ENCODE measurements around the gene BCCIP. TPM values are rescaled to one million over a fixed set of nuclear protein-coding genes. Genes with fewer than 3 reads are reported as not detected.

BCCIP gene
- total RNA-seq, 1 donor from 2014 or later = 56.1 TPM

- H3K36me3 ChIP-seq (ENCODE audit: control insufficient read depth, insufficient read depth, low read length) = no peaks in the 10 kb centered on the region
- TF ChIP-seq CTCF (IDR thresholded peaks at IDR 0.05; ENCODE audit: insufficient read depth, low read length, severe bottlenecking) = no peak
- no peak for DNase-seq (ENCODE audit: low read depth)
- no peak overlapping the region for H3K4me3 ChIP-seq (ENCODE audit: low read depth, low read length)
- FAIRE-seq = no peak
- no peaks in the 10 kb centered on the region for H3K27me3 ChIP-seq (ENCODE audit: control insufficient read depth, insufficient read depth, low read length)
Measured at GRCh38 chr10:125783408-125783807, 39.9 kb upstream of the BCCIP start.

- TF ChIP-seq CTCF (IDR thresholded peaks at IDR 0.05; ENCODE audit: insufficient read depth, low read length, severe bottlenecking) = no peak
- Histone ChIP-seq H3K4me3 (ENCODE audit: low read depth, low read length) (no peak overlapping the region), H3K27me3 (ENCODE audit: control insufficient read depth, insufficient read depth, low read length) (no peaks in the 10 kb centered on the region), H3K36me3 (ENCODE audit: control insufficient read depth, insufficient read depth, low read length) (no peaks in the 10 kb centered on the region)
- DNase-seq (ENCODE audit: low read depth) (no peak), FAIRE-seq (no peak)
Measured at GRCh38 chr10:125783957-125784356, 39.4 kb upstream of the BCCIP start.

GRCh38 chr10:125785791-125786190 lies 37.6 kb upstream of the BCCIP start:
- TF ChIP-seq CTCF (IDR thresholded peaks at IDR 0.05; ENCODE audit: insufficient read depth, low read length, severe bottlenecking) = no peak
- H3K27me3 ChIP-seq (ENCODE audit: control insufficient read depth, insufficient read depth, low read length) = no peaks in the 10 kb centered on the region
- H3K36me3 ChIP-seq (ENCODE audit: control insufficient read depth, insufficient read depth, low read length) = no peaks in the 10 kb centered on the region
- H3K4me3 ChIP-seq (ENCODE audit: low read depth, low read length) = no peak overlapping the region
- FAIRE-seq = no peak
- DNase-seq (ENCODE audit: low read depth) = no peak

GRCh38 chr10:125788156-125789034 lies 35.0 kb upstream of the BCCIP start:
- DNase-seq (ENCODE audit: low read depth) (no peak), FAIRE-seq (no peak)
- no peak for TF ChIP-seq CTCF (IDR thresholded peaks at IDR 0.05; ENCODE audit: insufficient read depth, low read length, severe bottlenecking)
- no peak overlapping the region for H3K4me3 ChIP-seq (ENCODE audit: low read depth, low read length)
- no peaks in the 10 kb centered on the region for H3K27me3 ChIP-seq (ENCODE audit: control insufficient read depth, insufficient read depth, low read length)
- peaks cover 3% of the 10 kb centered on the region for H3K36me3 ChIP-seq (ENCODE audit: control insufficient read depth, insufficient read depth, low read length)

- no peak for TF ChIP-seq CTCF (IDR thresholded peaks at IDR 0.05; ENCODE audit: insufficient read depth, low read length, severe bottlenecking)
- no peak for DNase-seq (ENCODE audit: low read depth)
- peaks cover 6% of the 10 kb centered on the region for H3K36me3 ChIP-seq (ENCODE audit: control insufficient read depth, insufficient read depth, low read length)
- peak; percentile 72 for FAIRE-seq
- H3K27me3 ChIP-seq (ENCODE audit: control insufficient read depth, insufficient read depth, low read length) = no peaks in the 10 kb centered on the region
- no peak overlapping the region for H3K4me3 ChIP-seq (ENCODE audit: low read depth, low read length)
Measured at GRCh38 chr10:125792342-125793300, 30.7 kb upstream of the BCCIP start.

Data from bronchial epithelial cell (primary cell).